Endometrial microvascular endothelial cells (primary cell): ENCODE data around the gene OR2B2. TPM values are rescaled to one million over a fixed set of nuclear protein-coding genes. Genes with fewer than 3 reads are reported as not detected.

Source experiments
- total RNA-seq: library from RNA; depleted of rRNA; stranded (reverse); fragments of >200 nt; gene quantifications from one replicate; pipeline ENCODE4 v1.2.3, GENCODE V29; 2015; ENCODE audit errors: inconsistent ontology term

The OR2B2 gene
- total RNA-seq, 1 donor from 2014 or later: not detected

Other genes with a start within 250 kb of the OR2B2 start
- not detected for gene OR2B6, start 44.8 kb upstream of the OR2B2 start, total RNA-seq
- 0.19 TPM for gene ZNF165, start 168.2 kb upstream of the OR2B2 start, total RNA-seq
- gene ZSCAN16, start 212.2 kb upstream of the OR2B2 start, total RNA-seq: 4.9 TPM
- gene ZKSCAN8, start 229.5 kb upstream of the OR2B2 start, total RNA-seq: 11.2 TPM